IMR-90 (cell line): ENCODE results near the gene LOC101059915.

Experiments
- ATAC-seq: fragments of 200-7000 bp; cut with Tn5 transposase; 2 replicates; pipeline ENCODE4 v1.9.1; 2020; ENCODE audit warnings: low read depth, mild to moderate bottlenecking, moderate library complexity
- BruUV-seq: library from RNA; stranded (reverse); fragments of 400-500 nt; replicated peaks from 2 replicates; lab custom pipeline; 2021; lab: Mats Ljungman, UMichigan
- CTCF ChIA-PET: fragments of 300-600 bp; formaldehyde crosslinking; extraction: SDS; loops from one replicate; lab custom pipeline; 2021; ENCODE audit warnings: antibody characterized with exemption; lab: Yijun Ruan, JAX
- POLR2A ChIA-PET: fragments of 300-600 bp; sonication (Branson Sonifier 250); formaldehyde crosslinking; loops from one replicate; lab custom pipeline; 2022; ENCODE audit warnings: antibody characterized with exemption; ENCODE audit not compliant: unreplicated experiment; lab: Charles Lee
- DNase-seq: peaks from one replicate; pipeline ENCODE4 v3.0.0; 2013
- H2AFZ ChIP-seq: replicated peaks from 2 replicates; pipeline ENCODE3; 2013; ENCODE audit warnings: low read length, mild to moderate bottlenecking; ENCODE audit not compliant: poor library complexity
- H2AK5ac ChIP-seq: 2 replicates; pipeline ENCODE4 v1.6.1; 2013; ENCODE audit warnings: low read depth, low read length, inconsistent platforms
- H2AK9ac ChIP-seq: replicated peaks from 2 replicates; pipeline ENCODE3; 2013; ENCODE audit warnings: mild to moderate bottlenecking, low read depth, low read length, moderate library complexity; ENCODE audit not compliant: poor library complexity
- H2BK120ac ChIP-seq: 2 replicates; pipeline ENCODE4 v1.6.1; 2013; ENCODE audit warnings: low read depth, low read length, inconsistent platforms
- H2BK15ac ChIP-seq: 3 replicates; pipeline ENCODE4 v1.6.1; 2013; ENCODE audit warnings: low read depth, low read length, inconsistent platforms
- H2BK20ac ChIP-seq: 2 replicates; pipeline ENCODE4 v1.6.1; 2013; ENCODE audit warnings: low read depth, mild to moderate bottlenecking, inconsistent platforms, low read length, moderate library complexity
- H2BK5ac ChIP-seq: 2 replicates; pipeline ENCODE4 v1.6.1; 2013; ENCODE audit warnings: mild to moderate bottlenecking, low read depth, low read length, inconsistent platforms; ENCODE audit not compliant: poor library complexity, severe bottlenecking
- H3K14ac ChIP-seq: replicated peaks from 2 replicates; pipeline ENCODE4 v1.6.1; 2013; ENCODE audit warnings: low read depth, low read length, inconsistent platforms
- H3K18ac ChIP-seq: 2 replicates; pipeline ENCODE4 v1.6.1; 2013; ENCODE audit warnings: low read depth, low read length, control low read depth
- H3K23ac ChIP-seq: 2 replicates; pipeline ENCODE4 v1.6.1; 2013; ENCODE audit warnings: low read depth, low read length, inconsistent platforms
- H3K27ac ChIP-seq: 2 replicates; pipeline ENCODE4 v1.5.1; 2013; ENCODE audit warnings: mild to moderate bottlenecking, control low read depth, low read length; ENCODE audit not compliant: insufficient read depth
- H3K27me3 ChIP-seq: 2 replicates; pipeline ENCODE4 v1.6.1; 2013; ENCODE audit warnings: low read length; ENCODE audit not compliant: control insufficient read depth, insufficient read depth
- H3K36me3 ChIP-seq: 2 replicates; pipeline ENCODE4 v1.6.1; 2013; ENCODE audit warnings: low read length, mixed read lengths; ENCODE audit not compliant: control insufficient read depth, insufficient read depth
- H3K4ac ChIP-seq: 2 replicates; pipeline ENCODE4 v1.6.1; 2013; ENCODE audit warnings: low read depth, low read length, inconsistent platforms
- H3K4me1 ChIP-seq: 2 replicates; pipeline ENCODE4 v1.6.1; 2013; ENCODE audit warnings: low read length, mixed read lengths; ENCODE audit not compliant: control insufficient read depth, insufficient read depth
- H3K4me2 ChIP-seq: 2 replicates; pipeline ENCODE4 v1.6.1; 2013; ENCODE audit warnings: low read depth, mild to moderate bottlenecking, control low read depth, low read length, moderate library complexity
- H3K4me3 ChIP-seq: 2 replicates; pipeline ENCODE4 v1.5.1; 2013; ENCODE audit warnings: low read depth, mild to moderate bottlenecking, control low read depth, low read length, moderate library complexity; ENCODE audit not compliant: insufficient read depth
- H3K56ac ChIP-seq: 2 replicates; pipeline ENCODE4 v1.6.1; 2013; ENCODE audit warnings: low read length, inconsistent platforms; ENCODE audit not compliant: insufficient read depth; ENCODE audit errors: extremely low read depth
- H3K79me1 ChIP-seq, 2 experiments: 2 replicates each; pipeline ENCODE4 v1.6.1; 2013; ENCODE audit warnings: low read length in 2 of 2, inconsistent platforms in 1 of 2, low read depth in 1 of 2
- H3K9ac ChIP-seq: 2 replicates; pipeline ENCODE4 v1.6.1; 2013; ENCODE audit warnings: low read depth, low read length, control low read depth
- H3K9me1 ChIP-seq: 2 replicates; pipeline ENCODE4 v1.6.1; 2013; ENCODE audit warnings: low read length, inconsistent platforms; ENCODE audit not compliant: insufficient read depth
- H3K9me3 ChIP-seq: 2 replicates; pipeline ENCODE4 v1.6.1; 2013; ENCODE audit warnings: low read length; ENCODE audit not compliant: control insufficient read depth, insufficient read depth
- H4K20me1 ChIP-seq: 2 replicates; pipeline ENCODE4 v1.6.1; 2013; ENCODE audit warnings: low read length, inconsistent platforms; ENCODE audit not compliant: insufficient read depth
- H4K5ac ChIP-seq: 2 replicates; pipeline ENCODE4 v1.6.1; 2013; ENCODE audit warnings: mild to moderate bottlenecking, low read depth, low read length, control low read depth
- H4K8ac ChIP-seq, 2 experiments: 2 replicates each; pipeline ENCODE4 v1.6.1; 2013; ENCODE audit warnings: low read depth in 2 of 2, low read length in 2 of 2, control low read depth in 1 of 2, inconsistent platforms in 1 of 2
- H4K91ac ChIP-seq: 2 replicates; pipeline ENCODE4 v1.6.1; 2013; ENCODE audit warnings: low read depth, low read length, inconsistent platforms; ENCODE audit not compliant: insufficient read depth
- MAFK ChIP-seq: IDR thresholded peaks from 2 replicates; pipeline ENCODE4 v1.6.1; 2012; ENCODE audit warnings: low read depth, low read length, improper control_type of control experiment
- WGBS, 2 experiments: methylation state at CpG; one replicate each; pipeline versions ENCODE4 v1.1.5 to v1.1.7; 2013; ENCODE audit warnings: missing lambda C conversion rate in 2 of 2; ENCODE audit not compliant: insufficient read length in 1 of 2; ENCODE audit errors: extremely low coverage in 2 of 2; 5-methylcytosine and 5-hydroxymethylcytosine counted together
- dilution Hi-C: fragments of 300-500 bp; cut with HindIII; formaldehyde crosslinking; loops from one replicate; pipeline ENCODE4 v1.14.3; 2018; ENCODE audit warnings: low sequenced_read_pairs; ENCODE audit not compliant: unreplicated experiment
- in situ Hi-C: fragments of 300-500 bp; cut with MboI; formaldehyde crosslinking; loops from 3 replicates; pipeline ENCODE4 v1.14.3; 2019; ENCODE audit warnings: low sequenced_read_pairs, inconsistent platforms, mixed read lengths
- intact Hi-C: fragments of 100-400 bp; cut with micrococcal nuclease; formaldehyde crosslinking; loops from 2 replicates; pipeline ENCODE4 v1.10.0; 2022
- TF ChIP-seq, protein P1 (sequence below): fragments of 150-350 bp; IDR thresholded peaks from 2 replicates; pipeline ENCODE4 v1.6.1; 2017; ENCODE audit warnings: mild to moderate bottlenecking, antibody characterized with exemption, low read length, low read depth

Gene LOC101059915

DNA sequence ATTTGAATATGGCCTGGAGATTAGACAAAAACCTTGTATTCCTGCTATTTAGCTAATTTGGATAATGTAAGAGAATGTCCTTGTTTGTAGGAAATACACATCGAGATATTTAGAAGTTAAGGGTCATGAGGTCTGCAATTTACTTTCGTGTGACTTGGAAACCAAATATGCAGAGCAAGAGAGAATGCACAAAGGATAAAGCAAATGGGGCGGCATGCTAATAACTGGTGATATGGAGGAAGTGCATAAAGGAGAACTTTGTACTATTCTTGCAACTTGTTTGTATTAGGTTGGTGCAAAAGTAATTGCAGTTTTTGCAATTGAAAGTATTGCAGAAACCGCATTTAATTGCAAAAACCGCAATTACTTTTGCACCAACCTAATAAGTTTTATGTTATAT lies 41.9 kb upstream of the LOC101059915 start:
- intact Hi-C loops = no loop called here

More for the DNA sequence above, 41.9 kb upstream of the LOC101059915 start:
- ChIA-PET POLR2A (no interaction called here), CTCF (interaction anchor here (0.5 kb wide), 1 partner anchor 394 kb away, joined by 3 read pairs; no protein-coding TSS in a partner anchor)
- Histone ChIP-seq H4K91ac (no peak overlapping the region), H3K4me1 (no peaks in the 10 kb centered on the region; the same call in 1 of the 2 replicates), H3K36me3 (no peaks in the 10 kb centered on the region), H3K4me3 (no peak overlapping the region), H4K20me1 (no peaks in the 10 kb centered on the region), H4K8ac (no peak overlapping the region), H2BK15ac (no peak overlapping the region), H3K9me3 (no peaks in the 10 kb centered on the region), H2AK5ac (no peak overlapping the region), H3K27me3 (peaks cover 6% of the 10 kb centered on the region), H4K5ac (no peak overlapping the region), H3K23ac (no peak overlapping the region), H3K27ac (no peak overlapping the region), H3K9ac (no peak overlapping the region), H3K9me1 (no peaks in the 10 kb centered on the region), H2BK20ac (no peak overlapping the region), H3K14ac (no peak overlapping the region), H3K4ac (no peak overlapping the region), H2AFZ (no peak overlapping the region), H2BK120ac (no peak overlapping the region), H2AK9ac (no peak overlapping the region), H3K79me1 (no peaks in the 10 kb centered on the region), H2BK5ac (no peak overlapping the region), H3K56ac (no peak overlapping the region), H3K4me2 (no peak overlapping the region), H3K18ac (no peak overlapping the region)
- no peak for ATAC-seq
- dilution Hi-C loops = no loop called here
- 100% methylated on average over 1 of the region's 5 CpGs; no CpG with 5 or more reads in 1 of the 2 experiments for WGBS, 2 experiments
- TF ChIP-seq, protein P1, sequence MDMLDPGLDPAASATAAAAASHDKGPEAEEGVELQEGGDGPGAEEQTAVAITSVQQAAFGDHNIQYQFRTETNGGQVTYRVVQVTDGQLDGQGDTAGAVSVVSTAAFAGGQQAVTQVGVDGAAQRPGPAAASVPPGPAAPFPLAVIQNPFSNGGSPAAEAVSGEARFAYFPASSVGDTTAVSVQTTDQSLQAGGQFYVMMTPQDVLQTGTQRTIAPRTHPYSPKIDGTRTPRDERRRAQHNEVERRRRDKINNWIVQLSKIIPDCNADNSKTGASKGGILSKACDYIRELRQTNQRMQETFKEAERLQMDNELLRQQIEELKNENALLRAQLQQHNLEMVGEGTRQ = no peak
- TF ChIP-seq MAFK = no peak
- in situ Hi-C loops = loop anchor here (25.0 kb wide), 1 partner anchor 863 kb away; no protein-coding TSS in a partner anchor
- DNase-seq = no peak
- BruUV-seq = no TSS peak
